Cardiac septum (tissue), 1 donor: ENCODE results near the gene MRTFB. TPM values are rescaled to one million over a fixed set of nuclear protein-coding genes. Genes with fewer than 3 reads are reported as not detected.

Experiments used
- DNase-seq: peaks from one replicate; pipeline ENCODE4 v3.0.0-alpha.2; 2020; ENCODE audit warnings: low spot score
- intact Hi-C: fragments of 100-400 bp; cut with DNase I; formaldehyde crosslinking; loops from one replicate; pipeline ENCODE4 v1.14.0; 2022
- microRNA-seq: library from miRNA; unstranded; fragments of <30 nt; microRNA quantifications from one replicate; pipeline ENCODE4 v1.2.0, GENCODE V29; 2020
- total RNA-seq: library from RNA; stranded (reverse); fragmentation: NEBNext Ultra II Directional; extraction: Animal tissue kit (Norgen Biotek cat#: 25700); gene quantifications from one replicate; pipeline ENCODE4 v1.2.1, GENCODE V29; 2021
- donor health status: DM: no; HTN: no; CAD: no.

MRTFB gene
- total RNA-seq, 1 donor from 2014 or later, result 25.7 TPM

- DNase-seq, result no peak
- intact Hi-C loops, result loop anchor here (5.0 to 10.0 kb wide), 2 partner anchors 39 to 96 kb away; no protein-coding TSS in a partner anchor
These were observed 237.2 kb downstream of the MRTFB start for GRCh38 chr16:14308368-14308723.

- DNase-seq, result no peak
- intact Hi-C loops, result loop anchor here (5.0 to 10.0 kb wide), 2 partner anchors 38 to 96 kb away; no protein-coding TSS in a partner anchor
These were observed 238.1 kb downstream of the MRTFB start for GRCh38 chr16:14309001-14309886.

- intact Hi-C loops, result loop anchor here (5.0 to 10.0 kb wide), 2 partner anchors 37 to 95 kb away; no protein-coding TSS in a partner anchor
- DNase-seq, result no peak
These were observed 238.8 kb downstream of the MRTFB start for GRCh38 chr16:14309906-14310305.

GRCh38 chr16:14310519-14310991 lies 239.4 kb downstream of the MRTFB start:
- intact Hi-C loops, result no loop called here
- DNase-seq, result no peak

- DNase-seq, result no peak
- intact Hi-C loops, result no loop called here
These were observed 243.0 kb downstream of the MRTFB start for GRCh38 chr16:14314116-14314515.

DNA sequence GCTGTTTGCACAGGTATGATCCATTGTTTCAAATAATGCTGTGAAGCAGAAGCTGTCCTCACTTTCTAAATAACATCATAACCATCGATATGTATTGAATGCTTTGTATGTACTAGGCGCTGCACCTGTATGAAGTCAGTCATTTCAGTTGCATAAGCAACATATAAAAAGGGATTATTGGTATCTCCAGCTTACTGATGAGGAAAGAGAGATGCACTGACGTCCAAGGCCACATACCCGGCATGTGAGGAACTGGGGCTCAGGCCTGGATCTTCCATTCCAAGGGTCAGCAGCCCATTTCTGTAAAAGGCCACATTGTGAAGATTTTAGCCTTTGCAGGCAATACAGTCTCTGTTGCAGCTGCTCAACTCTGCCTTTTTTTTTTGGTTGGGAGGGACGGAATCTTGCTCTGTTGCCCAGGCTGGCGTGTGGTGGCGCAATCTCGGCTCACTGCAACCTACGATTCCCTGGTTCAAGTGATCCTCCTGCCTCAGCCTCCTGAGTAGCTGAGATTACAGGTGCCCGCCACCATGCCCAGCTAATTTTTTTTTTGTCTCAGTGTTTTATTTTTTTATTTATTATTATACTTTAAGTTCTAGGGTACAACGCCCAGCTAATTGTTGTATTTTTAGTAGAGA lies 244.7 kb downstream of the MRTFB start:
- intact Hi-C loops, result no loop called here
- no peak for DNase-seq

Small RNA genes lying within 50 kb of the gene (microRNA-seq; reads per million reads assigned to microRNA genes)
- gene MIR193B, result 104 reads per million, percentile 58 among the genes with 10 or more reads in this experiment
- 1.8 reads per million for gene MIR365A

Other genes with a start within 250 kb of the MRTFB start
- 12.4 TPM for gene ERCC4, start 151.2 kb upstream of the MRTFB start, total RNA-seq